NCI-H526 treated with DMSO at 0.1 percent for 48 hours (cell line): ENCODE results near the gene STARD13.

Experiments used
- DNase-seq: peaks from one replicate; lab custom pipeline; 2025; lab: John Stamatoyannopoulos, UW

Gene STARD13

DNA sequence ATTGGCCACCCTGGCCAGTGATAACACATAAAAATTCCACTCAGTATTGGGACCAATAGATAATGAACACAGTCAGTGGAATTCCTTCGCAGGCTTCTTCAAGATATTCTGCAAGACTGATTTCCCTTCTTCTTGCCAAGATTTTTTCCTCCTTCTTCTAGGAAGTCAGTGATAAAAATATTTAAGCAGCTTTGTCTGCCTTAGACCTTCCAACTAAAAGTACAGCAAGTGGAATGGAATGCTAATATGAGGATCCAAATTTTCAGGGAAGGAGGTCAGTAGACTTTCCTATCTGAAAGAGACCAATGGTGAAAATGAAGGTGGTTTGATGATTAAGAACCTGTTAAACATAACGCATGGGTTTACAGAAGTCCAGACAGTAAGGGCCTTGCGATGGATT, 9.6 kb downstream of the STARD13 start:
- DNase-seq = no peak

GRCh38 chr13:33274264-33274663, 11.3 kb downstream of the STARD13 start:
- DNase-seq = no peak

DNA sequence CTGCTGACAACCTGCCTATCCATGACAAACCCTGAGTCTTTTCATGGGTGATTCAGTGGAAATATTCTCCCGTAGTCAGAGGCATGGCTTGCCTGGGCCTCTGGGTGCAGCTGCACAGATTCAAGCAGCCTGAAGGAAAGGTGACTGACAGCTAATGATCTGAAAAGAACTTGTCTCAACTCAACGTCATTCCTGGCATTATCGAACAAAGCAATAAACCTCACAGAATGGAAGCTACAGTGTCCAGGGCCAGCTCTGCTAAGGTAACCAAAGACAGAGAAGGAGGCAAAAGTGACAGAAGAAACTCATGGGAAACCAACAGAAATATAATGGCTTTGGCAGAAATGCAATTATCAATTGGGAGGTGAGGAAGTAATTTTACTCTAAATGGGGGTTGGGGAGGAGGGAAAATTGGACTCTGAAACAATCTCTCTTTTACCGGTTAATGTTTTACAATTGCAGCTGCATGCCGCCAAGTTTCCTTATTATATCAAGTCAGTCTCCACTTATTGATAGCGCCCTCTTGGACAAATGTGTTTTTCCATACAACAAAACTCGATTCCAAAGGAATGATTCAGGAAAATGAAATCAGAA, 12.9 kb downstream of the STARD13 start:
- DNase-seq = no peak

- DNase-seq = no peak
These were observed 13.8 kb downstream of the STARD13 start for GRCh38 chr13:33271759-33272158.

DNA sequence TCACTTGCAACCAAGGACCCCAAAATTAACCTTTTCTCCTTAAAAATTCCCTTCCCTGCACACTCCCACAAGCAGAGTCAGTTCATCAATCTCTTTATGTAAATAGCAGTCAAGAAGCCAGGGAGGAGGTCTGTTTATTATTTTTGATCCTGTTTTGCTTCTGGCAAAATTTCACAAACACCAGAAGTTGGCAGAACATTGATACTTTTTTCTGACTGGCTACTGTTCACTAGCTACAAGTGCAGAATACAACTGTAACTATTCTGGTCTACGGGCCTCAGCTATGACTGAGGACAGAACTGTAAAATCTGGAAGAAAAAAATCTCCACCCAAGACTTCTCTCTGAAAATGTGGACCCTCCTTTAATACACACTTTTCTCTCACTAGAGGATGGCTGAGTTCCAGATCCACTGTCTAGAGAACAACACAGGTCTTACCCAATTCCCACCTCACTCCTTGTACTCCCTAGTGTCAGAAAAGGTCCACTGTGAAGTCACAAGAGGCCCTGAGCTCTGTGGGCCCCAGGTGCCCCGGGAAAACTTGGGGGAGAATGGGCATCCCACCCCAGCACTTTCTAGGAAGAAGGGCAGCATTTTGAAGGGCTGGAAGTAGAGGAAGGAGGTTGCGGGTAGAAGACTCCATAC, 14.5 kb downstream of the STARD13 start:
- no peak for DNase-seq

GRCh38 chr13:33265607-33266006, 19.9 kb downstream of the STARD13 start:
- DNase-seq = no peak

DNA sequence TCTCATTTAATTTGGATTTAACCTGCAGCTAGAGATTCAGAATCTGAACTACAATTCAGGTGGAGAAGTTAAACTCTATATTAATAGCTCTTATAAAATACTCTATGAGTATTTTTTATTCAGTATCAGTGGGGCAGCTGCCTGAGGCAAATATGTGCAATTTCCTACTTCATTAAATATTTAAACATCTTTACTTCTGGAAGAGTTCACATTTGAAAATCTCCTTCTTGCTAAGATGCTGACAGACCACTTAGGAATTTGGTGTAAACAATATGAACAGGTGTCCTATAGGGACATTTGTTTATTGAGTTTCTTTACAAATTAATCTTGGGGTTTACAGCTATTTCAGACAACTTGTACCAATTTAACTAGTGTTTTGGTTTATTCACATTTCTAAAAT, 20.4 kb downstream of the STARD13 start:
- no peak for DNase-seq

DNA sequence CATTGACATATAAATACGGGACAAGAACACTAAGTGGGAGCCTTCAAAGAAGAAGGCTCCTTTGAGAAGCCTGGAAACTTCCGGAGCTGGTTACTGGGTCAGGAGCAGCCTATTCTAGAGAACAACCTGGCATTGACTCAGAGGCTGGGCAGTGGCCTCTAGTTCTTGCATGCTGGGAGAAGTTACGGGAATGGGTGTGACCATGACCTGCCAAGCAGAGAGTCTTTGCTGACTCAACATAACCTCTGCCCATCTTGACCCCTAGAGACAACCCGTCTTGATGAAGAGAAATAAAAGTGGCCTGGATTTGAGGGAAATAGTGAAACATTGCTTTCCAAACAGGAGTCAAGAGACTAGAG, 21.0 kb downstream of the STARD13 start:
- no peak for DNase-seq

DNA sequence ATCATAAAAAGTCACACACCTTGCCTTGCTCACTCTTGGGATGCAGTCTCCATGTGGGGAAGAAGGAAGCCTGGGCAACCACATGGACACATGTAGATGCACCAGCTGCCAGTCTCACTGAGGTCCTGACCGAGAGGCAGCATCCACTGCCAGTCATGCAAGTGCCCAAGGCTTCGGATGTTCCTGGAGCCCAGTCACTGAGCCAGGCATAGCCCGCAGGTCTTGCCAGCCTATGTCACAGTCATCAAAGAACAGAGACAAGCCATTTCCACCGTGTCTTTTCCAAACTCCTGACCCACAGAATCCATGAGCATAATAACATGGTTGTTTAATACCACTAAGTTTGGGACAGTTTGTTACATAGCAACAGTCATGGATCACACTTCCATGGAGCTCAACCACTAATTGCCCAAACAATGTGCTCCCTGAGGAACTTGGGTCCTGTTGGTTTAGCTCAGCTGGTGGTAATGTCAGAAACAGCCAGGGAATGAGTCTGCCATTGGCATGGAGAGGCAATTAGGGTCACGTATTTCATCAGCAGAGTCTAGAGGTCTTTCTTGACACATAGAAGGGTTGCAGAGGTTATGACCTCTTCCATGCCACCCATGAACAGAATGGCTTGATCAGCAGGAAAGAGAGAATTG, 21.5 kb downstream of the STARD13 start:
- DNase-seq = no peak

GRCh38 chr13:33263484-33263883, 22.1 kb downstream of the STARD13 start:
- DNase-seq = no peak

- DNase-seq = no peak
These were observed 22.6 kb downstream of the STARD13 start for GRCh38 chr13:33262997-33263396.

DNA sequence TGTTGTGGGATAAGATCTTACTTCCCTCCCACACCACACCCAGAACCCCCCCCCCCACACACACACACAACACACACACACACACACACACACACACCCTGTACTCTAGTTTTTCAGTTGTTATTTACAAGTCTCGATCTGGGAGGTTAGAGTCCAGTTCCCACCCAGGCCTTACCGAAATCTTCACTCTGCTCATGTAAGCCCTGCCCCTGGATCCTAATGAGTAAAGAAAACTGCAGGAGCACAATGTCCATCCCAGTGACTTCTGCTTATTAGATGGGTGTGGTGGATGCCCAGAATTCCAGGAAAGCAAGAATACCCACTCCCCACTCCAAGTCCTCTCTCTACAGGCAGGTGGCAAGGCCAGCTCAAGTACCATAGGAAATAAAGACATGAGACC, 23.0 kb downstream of the STARD13 start:
- no peak for DNase-seq

- no peak for DNase-seq
These were observed 23.5 kb downstream of the STARD13 start for GRCh38 chr13:33262062-33262487.

DNA sequence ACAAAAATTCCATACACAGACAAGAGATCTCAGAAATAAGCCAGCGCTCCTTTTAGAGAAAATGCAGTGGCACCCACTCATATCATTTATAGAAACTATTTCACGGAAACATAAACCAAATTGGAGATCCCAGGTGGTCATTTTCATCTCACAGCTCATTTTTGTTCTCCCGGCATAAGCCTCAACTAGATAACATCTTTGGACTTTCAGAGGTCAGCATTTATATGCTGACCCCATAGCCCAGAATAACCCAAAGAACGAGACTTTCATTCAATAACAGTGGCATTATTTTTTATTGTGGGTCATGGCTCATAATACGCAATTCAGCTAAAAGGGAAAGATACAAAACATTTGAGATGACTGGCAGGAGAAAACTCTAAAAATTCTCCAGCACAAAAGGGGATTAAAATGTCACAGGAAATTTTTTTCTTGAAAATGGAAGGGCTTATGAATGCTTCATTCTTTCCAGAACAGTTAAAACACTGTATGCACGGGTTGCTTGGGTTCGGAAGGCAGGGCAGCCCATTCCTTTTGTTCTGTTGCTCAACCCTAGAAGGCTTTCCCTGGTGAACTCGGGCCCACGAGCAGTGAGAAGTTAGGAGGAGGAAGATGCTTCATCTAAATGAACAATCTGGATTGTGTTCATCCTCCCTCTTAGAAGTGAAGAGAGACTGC, 24.0 kb downstream of the STARD13 start:
- no peak for DNase-seq

DNA sequence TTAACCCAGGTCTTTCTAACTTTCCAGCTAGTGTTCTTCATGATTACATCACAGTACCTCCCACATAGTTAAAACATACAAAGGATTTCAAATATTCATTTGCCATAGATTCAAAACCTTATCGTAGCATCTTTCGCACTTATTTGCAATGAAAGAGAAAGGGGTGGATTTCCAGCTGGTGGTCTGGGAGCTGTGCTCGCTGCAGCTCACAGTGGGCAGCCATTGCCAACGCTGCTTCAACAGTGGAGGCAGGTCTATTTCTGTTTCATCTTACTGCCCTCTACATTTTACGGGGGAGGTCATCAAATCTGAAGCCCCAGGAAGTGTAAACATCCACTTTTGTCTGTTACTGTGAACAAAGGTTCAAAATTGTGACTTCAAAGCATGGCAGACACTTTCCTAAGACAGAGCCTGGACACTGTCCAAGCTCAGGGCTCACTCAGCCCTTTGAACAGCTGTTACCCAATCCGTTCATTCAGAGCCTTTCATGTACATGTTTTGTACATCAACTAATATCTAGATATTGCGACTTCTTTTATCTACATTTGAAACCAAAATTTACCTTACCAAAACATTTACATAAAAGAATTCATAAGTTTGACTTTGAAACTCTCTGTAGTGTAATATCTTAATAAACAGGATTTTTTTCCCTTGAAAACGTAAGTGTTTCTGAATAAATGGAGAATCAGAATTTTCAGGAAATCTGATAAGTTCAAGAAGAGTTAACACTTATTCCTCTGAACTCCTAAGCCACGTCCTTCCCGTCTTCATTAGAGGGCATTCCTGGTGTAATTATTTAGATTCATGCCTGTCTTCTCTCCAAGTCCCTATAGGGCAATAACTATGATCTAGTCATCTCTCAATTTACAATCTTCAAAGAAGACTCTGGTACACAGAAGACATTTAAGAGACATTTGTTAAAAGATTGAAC, 25.1 kb downstream of the STARD13 start:
- no peak for DNase-seq

DNA sequence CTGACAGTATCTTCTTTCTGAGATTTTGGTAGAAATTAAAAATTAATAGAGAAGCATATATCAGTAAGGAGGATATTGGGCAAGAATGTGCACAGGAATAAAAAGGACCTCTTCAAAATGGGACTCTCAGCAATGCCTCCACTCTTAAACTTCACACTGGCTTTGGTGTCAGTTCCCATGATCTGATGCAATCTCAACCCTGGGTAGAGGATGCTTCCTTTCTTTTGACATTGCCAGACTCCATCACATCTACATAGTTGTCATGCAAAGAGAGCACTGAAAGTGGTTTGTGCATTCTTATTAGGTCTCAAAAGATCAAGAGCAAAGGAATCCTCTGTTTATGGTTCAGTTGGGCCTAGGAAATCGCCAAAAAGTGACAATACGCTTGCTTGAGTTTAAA, 26.3 kb downstream of the STARD13 start:
- DNase-seq = no peak

DNA sequence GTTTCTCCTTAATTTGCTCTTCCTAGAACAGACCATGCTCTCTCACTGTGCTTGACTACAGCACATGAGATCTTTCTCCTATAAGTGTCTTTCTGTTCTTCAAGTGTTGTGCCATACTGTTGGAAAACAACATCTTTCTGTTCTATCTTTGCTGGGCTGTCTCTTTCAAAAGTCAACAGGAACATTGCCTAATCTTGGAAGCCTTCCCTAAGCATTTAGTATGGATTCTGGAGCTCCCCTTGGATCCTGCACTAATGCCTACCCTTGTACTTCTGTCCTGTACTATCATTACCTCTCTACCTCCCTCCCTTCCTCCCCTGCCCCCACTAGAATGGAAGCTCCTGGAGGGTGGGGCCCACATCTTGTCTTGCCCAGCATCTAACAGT, 26.8 kb downstream of the STARD13 start:
- no peak for DNase-seq

DNA sequence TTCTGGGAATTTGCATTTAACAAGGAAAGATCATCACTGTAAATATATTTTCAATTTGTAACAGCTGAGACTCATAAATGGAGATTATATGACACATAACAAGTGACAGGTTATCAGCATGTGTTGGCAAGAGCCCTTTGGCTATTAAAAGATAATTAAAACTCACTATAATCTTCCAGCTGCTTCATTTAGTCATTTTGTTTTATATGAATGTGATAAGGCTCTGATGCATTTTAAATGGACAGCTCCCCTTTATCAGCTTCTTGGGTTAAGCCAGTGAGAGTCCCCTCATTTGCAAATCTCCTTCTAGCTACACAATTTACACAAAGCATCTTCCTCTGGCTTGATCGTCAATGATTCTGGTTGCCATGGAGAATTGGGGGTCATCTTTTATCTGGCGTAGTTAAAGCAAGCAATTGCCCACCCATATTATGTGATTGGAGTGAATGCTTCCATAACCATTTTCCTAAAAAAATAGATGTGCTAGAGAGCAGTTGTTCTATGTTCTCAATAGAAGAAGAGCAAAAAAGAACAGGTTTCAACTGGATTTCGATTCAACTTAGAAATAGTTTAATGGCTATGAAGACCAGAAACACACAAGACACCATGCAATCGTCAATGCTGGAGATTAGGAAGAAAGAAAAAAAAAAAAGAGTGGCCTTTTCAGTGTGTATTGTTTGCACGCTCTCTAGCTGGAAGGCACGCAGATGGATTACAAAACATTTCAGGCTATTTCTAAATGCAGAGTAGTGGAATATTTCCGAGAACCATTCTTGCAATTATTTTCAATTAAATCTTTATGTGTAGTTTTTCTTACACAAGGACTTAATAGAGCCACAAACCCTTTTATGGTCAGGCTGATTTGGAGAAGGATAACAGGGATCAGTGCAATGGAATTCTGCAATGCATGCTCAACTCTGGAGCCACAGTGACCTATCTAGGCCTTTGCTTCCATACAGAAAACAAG, 27.4 kb downstream of the STARD13 start:
- no peak for DNase-seq

DNA sequence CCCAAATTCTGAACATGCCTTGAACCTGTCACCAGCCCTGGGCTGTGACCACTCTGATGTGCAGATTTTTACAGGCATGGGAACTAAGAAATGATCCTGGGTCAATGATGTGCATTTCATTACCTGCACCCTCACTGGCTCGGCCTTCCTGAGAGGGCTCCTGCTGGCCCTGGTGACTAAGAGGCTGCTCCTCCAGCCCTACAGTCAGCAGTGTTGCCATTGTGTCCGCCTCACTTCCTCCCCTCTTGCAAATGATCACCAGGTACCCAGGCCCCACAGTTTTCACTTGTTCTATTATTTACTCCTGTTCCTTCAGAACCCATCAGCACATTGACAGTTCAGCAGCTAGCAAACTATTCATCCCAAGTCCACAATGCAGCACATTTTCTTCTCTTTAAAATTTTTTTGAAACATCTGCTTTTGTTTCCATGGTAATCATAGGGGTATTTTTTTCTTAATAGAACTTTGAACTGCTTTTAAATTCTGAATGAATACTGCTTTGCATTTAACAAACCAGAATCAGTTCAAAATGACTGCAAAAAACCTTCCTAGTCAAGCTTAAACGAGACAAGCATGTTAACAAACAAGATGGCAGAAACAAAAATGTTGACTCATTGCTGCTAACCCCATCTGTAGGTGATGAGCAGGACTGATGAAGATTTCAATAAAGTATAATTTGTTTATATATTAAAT, 29.3 kb downstream of the STARD13 start:
- DNase-seq = no peak

GRCh38 chr13:33252135-33252534, 33.4 kb downstream of the STARD13 start:
- no peak for DNase-seq
